HepG2 (cell line): ENCODE results near the gene TIMM44. TPM values are rescaled to one million over a fixed set of nuclear protein-coding genes. Genes with fewer than 3 reads are reported as not detected.

Experiments
- CBX2 ChIP-seq, 2 experiments: fragments of 200-600 bp in 1 of 2; sonication (generic); formaldehyde crosslinking in 1 of 2; IDR thresholded peaks; 2 replicates each; pipeline versions ENCODE4 v1.7.0 to v1.8.1; 2018 to 2022; ENCODE audit warnings: low read depth in 2 of 2, low read length in 1 of 2, mild to moderate bottlenecking in 1 of 2, missing genetic modification reagents in 1 of 2
- NFE2L1 ChIP-seq: sonication (generic); formaldehyde crosslinking; IDR thresholded peaks from 2 replicates; pipeline ENCODE4 v1.4.0; 2020; ENCODE audit warnings: missing genetic modification reagents, mild to moderate bottlenecking, borderline replicate concordance
- NR3C1 ChIP-seq: sonication (generic); formaldehyde crosslinking; IDR thresholded peaks from 2 replicates; pipeline ENCODE4 v1.4.0; 2020; ENCODE audit warnings: missing genetic modification reagents
- POLR2A ChIP-seq, 2 experiments: IDR thresholded peaks; 2 replicates each; pipeline ENCODE4 v1.6.1; 2011; ENCODE audit warnings: low read depth in 2 of 2, low read length in 2 of 2, mild to moderate bottlenecking in 1 of 2, moderate library complexity in 1 of 2; ENCODE audit not compliant: insufficient read depth in 1 of 2
- SMYD3 ChIP-seq: sonication (generic); formaldehyde crosslinking; IDR thresholded peaks from 2 replicates; pipeline ENCODE4 v1.8.1; 2023; ENCODE audit warnings: mild to moderate bottlenecking, missing genetic modification reagents
- ZFP37 ChIP-seq: sonication (generic); formaldehyde crosslinking; IDR thresholded peaks from 2 replicates; pipeline ENCODE4 v1.4.0; 2020; ENCODE audit warnings: missing genetic modification reagents, borderline replicate concordance
- ZNF160 ChIP-seq: sonication (generic); formaldehyde crosslinking; IDR thresholded peaks from 2 replicates; pipeline ENCODE4 v1.8.0; 2022; ENCODE audit warnings: mild to moderate bottlenecking, inconsistent platforms, missing genetic modification reagents
- ZNF614 ChIP-seq: IDR thresholded peaks from 2 replicates; pipeline ENCODE4 v1.6.1; 2018; ENCODE audit warnings: missing biosample characterization, missing genetic modification reagents, inconsistent platforms, borderline replicate concordance
- ZNF672 ChIP-seq: sonication (generic); formaldehyde crosslinking; IDR thresholded peaks from 2 replicates; pipeline ENCODE4 v1.8.1; 2022; ENCODE audit warnings: missing genetic modification reagents
- ZNF724P ChIP-seq: sonication (generic); formaldehyde crosslinking; IDR thresholded peaks from 2 replicates; pipeline ENCODE4 v1.8.0; 2022; ENCODE audit warnings: missing genetic modification reagents, borderline replicate concordance
- polyA plus RNA-seq, 8 experiments: library from polyadenylated mRNA; depleted of rRNA in 3 of 8; stranded (reverse) in 7 of 8; unstranded in 1 of 8; fragments of >200 nt; fragmentation: Illumina TruSeq in 4 of 8; extraction: Trizol in 4 of 8; gene quantifications; 2 replicates each; pipeline versions ENCODE4 v1.2.1 to v1.2.3, GENCODE V29; 2011 to 2016; ENCODE audit warnings: low read depth in 4 of 8, missing spikeins in 1 of 8, mixed read lengths in 1 of 8; ENCODE audit not compliant: insufficient read depth in 1 of 8
- total RNA-seq, 5 experiments: library from RNA; depleted of rRNA; stranded (reverse); fragments of >200 nt; fragmentation: Illumina TruSeq; extraction: Trizol; gene quantifications; 2 replicates each; pipeline ENCODE4 v1.2.3, GENCODE V29; 2016; ENCODE audit warnings: low read depth in 1 of 5
- TF ChIP-seq, protein P1 (sequence below): sonication (generic); formaldehyde crosslinking; IDR thresholded peaks from 2 replicates; pipeline ENCODE4 v1.4.0; 2020; ENCODE audit warnings: mild to moderate bottlenecking, missing genetic modification reagents
- TF ChIP-seq, protein P2 (sequence below): sonication (generic); formaldehyde crosslinking; IDR thresholded peaks from 2 replicates; pipeline ENCODE4 v1.8.0; 2022; ENCODE audit warnings: mild to moderate bottlenecking, missing genetic modification reagents, borderline replicate concordance
- TF ChIP-seq, protein P3 (sequence below): sonication (generic); formaldehyde crosslinking; IDR thresholded peaks from 2 replicates; pipeline ENCODE4 v1.5.0; 2020; ENCODE audit warnings: mild to moderate bottlenecking, missing genetic modification reagents, borderline replicate concordance
- TF ChIP-seq, protein P4 (sequence below): IDR thresholded peaks from 2 replicates; pipeline ENCODE4 v1.6.1; 2016; ENCODE audit warnings: low read depth, missing genetic modification reagents, missing compliant biosample characterization
- TF ChIP-seq, protein P5 (sequence below): IDR thresholded peaks from 2 replicates; pipeline ENCODE4 v1.6.1; 2016

TIMM44 gene
- total and polyA plus RNA-seq, 2 of the 13 experiments (the other 11 are each of a cell fraction or from before 2014, with no cell fraction given), result 42.9 to 72.6 TPM

DNA sequence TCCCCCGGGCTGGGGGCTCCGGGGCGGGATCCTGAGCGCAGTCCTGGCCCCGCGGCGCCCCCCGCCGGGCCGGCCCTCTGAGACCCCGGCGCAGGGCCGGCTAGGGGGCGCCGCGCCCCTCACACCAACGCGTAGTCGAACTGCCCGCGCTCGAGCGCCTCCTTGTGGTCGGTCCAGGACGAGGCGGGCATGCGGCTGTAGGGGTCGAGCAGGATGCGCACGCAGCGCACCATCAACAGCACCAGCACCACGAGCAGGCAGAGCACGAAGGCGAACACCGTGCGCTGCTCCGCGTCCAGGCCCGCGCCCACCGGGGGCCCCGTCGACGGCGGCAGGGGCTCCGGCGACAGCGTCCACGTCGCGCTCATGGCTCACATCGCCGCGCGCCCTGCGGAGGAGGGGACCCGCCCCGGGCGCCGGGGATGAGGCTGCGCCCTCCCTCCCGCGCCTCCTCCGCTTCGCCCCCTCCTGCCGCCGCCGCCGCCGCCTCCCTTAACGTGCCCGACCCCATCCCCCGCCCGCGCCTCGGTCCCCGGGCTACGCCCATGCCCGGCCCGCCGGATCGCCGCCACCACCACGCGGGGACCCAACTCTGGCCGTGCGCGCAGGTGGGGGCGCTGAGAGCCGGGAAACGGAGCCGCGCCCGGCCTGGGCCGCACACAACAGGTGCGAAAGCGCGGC lies 18.2 kb downstream of the TIMM44 start (continued):
- TF ChIP-seq, protein P1, sequence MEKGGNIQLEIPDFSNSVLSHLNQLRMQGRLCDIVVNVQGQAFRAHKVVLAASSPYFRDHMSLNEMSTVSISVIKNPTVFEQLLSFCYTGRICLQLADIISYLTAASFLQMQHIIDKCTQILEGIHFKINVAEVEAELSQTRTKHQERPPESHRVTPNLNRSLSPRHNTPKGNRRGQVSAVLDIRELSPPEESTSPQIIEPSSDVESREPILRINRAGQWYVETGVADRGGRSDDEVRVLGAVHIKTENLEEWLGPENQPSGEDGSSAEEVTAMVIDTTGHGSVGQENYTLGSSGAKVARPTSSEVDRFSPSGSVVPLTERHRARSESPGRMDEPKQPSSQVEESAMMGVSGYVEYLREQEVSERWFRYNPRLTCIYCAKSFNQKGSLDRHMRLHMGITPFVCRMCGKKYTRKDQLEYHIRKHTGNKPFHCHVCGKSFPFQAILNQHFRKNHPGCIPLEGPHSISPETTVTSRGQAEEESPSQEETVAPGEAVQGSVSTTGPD (CRISPR knock-in tag), result no peak
- TF ChIP-seq ZNF614 (CRISPR knock-in tag), result no peak
- TF ChIP-seq, protein P2, sequence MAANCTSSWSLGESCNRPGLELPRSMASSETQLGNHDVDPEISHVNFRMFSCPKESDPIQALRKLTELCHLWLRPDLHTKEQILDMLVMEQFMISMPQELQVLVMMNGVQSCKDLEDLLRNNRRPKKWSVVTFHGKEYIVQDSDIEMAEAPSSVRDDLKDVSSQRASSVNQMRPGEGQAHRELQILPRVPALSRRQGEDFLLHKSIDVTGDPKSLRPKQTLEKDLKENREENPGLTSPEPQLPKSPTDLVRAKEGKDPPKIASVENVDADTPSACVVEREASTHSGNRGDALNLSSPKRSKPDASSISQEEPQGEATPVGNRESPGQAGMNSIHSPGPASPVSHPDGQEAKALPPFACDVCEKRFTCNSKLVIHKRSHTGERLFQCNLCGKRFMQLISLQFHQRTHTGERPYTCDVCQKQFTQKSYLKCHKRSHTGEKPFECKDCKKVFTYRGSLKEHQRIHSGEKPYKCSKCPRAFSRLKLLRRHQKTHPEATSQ (CRISPR knock-in tag), result no peak
- TF ChIP-seq, protein P3, sequence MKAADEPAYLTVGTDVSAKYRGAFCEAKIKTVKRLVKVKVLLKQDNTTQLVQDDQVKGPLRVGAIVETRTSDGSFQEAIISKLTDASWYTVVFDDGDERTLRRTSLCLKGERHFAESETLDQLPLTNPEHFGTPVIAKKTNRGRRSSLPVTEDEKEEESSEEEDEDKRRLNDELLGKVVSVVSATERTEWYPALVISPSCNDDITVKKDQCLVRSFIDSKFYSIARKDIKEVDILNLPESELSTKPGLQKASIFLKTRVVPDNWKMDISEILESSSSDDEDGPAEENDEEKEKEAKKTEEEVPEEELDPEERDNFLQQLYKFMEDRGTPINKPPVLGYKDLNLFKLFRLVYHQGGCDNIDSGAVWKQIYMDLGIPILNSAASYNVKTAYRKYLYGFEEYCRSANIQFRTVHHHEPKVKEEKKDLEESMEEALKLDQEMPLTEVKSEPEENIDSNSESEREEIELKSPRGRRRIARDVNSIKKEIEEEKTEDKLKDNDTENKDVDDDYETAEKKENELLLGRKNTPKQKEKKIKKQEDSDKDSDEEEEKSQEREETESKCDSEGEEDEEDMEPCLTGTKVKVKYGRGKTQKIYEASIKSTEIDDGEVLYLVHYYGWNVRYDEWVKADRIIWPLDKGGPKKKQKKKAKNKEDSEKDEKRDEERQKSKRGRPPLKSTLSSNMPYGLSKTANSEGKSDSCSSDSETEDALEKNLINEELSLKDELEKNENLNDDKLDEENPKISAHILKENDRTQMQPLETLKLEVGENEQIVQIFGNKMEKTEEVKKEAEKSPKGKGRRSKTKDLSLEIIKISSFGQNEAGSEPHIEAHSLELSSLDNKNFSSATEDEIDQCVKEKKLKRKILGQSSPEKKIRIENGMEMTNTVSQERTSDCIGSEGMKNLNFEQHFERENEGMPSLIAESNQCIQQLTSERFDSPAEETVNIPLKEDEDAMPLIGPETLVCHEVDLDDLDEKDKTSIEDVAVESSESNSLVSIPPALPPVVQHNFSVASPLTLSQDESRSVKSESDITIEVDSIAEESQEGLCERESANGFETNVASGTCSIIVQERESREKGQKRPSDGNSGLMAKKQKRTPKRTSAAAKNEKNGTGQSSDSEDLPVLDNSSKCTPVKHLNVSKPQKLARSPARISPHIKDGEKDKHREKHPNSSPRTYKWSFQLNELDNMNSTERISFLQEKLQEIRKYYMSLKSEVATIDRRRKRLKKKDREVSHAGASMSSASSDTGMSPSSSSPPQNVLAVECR (CRISPR knock-in tag), result peak; percentile 82
- TF ChIP-seq ZNF672 (CRISPR knock-in tag), result 0 out of 2 replicates have a peak, but pooled peaks have one; percentile 21
- TF ChIP-seq CBX2 (IDR thresholded peaks at IDR 0.05; ENCODE audit: low read depth, low read length), result no peak
- no peak for TF ChIP-seq CBX2 (CRISPR knock-in tag; IDR thresholded peaks at IDR 0.05; ENCODE audit: low read depth)
- TF ChIP-seq, protein P4, sequence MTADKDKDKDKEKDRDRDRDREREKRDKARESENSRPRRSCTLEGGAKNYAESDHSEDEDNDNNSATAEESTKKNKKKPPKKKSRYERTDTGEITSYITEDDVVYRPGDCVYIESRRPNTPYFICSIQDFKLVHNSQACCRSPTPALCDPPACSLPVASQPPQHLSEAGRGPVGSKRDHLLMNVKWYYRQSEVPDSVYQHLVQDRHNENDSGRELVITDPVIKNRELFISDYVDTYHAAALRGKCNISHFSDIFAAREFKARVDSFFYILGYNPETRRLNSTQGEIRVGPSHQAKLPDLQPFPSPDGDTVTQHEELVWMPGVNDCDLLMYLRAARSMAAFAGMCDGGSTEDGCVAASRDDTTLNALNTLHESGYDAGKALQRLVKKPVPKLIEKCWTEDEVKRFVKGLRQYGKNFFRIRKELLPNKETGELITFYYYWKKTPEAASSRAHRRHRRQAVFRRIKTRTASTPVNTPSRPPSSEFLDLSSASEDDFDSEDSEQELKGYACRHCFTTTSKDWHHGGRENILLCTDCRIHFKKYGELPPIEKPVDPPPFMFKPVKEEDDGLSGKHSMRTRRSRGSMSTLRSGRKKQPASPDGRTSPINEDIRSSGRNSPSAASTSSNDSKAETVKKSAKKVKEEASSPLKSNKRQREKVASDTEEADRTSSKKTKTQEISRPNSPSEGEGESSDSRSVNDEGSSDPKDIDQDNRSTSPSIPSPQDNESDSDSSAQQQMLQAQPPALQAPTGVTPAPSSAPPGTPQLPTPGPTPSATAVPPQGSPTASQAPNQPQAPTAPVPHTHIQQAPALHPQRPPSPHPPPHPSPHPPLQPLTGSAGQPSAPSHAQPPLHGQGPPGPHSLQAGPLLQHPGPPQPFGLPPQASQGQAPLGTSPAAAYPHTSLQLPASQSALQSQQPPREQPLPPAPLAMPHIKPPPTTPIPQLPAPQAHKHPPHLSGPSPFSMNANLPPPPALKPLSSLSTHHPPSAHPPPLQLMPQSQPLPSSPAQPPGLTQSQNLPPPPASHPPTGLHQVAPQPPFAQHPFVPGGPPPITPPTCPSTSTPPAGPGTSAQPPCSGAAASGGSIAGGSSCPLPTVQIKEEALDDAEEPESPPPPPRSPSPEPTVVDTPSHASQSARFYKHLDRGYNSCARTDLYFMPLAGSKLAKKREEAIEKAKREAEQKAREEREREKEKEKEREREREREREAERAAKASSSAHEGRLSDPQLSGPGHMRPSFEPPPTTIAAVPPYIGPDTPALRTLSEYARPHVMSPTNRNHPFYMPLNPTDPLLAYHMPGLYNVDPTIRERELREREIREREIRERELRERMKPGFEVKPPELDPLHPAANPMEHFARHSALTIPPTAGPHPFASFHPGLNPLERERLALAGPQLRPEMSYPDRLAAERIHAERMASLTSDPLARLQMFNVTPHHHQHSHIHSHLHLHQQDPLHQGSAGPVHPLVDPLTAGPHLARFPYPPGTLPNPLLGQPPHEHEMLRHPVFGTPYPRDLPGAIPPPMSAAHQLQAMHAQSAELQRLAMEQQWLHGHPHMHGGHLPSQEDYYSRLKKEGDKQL (CRISPR knock-in tag), result no peak
- TF ChIP-seq ZNF724P (CRISPR knock-in tag), result peak; percentile 85
- TF ChIP-seq NFE2L1 (CRISPR knock-in tag), result no peak
- peak; percentile 61; the same call in 1 of the 2 replicates for TF ChIP-seq ZNF160 (CRISPR knock-in tag)
- no peak for TF ChIP-seq POLR2A (IDR thresholded peaks at IDR 0.05; ENCODE audit: insufficient read depth in 1 of 2, low read depth in 2 of 2, low read length in 2 of 2)
- TF ChIP-seq, protein P5, sequence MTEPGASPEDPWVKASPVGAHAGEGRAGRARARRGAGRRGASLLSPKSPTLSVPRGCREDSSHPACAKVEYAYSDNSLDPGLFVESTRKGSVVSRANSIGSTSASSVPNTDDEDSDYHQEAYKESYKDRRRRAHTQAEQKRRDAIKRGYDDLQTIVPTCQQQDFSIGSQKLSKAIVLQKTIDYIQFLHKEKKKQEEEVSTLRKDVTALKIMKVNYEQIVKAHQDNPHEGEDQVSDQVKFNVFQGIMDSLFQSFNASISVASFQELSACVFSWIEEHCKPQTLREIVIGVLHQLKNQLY, result no peak
- no peak for TF ChIP-seq SMYD3 (CRISPR knock-in tag)
- 0 out of 2 replicates have a peak, but pooled peaks have one; percentile 50 for TF ChIP-seq ZFP37 (CRISPR knock-in tag)
- TF ChIP-seq NR3C1 (CRISPR knock-in tag), result no peak
